HUES6 (cell line): Measurements from ENCODE around the gene SEZ6L.

Experiments
- H3K27ac ChIP-seq: 2 replicates; pipeline ENCODE4 v1.7.0; 2013; ENCODE audit warnings: low read depth, mild to moderate bottlenecking, low read length, inconsistent platforms
- H3K27me3 ChIP-seq: 2 replicates; pipeline ENCODE4 v1.6.1; 2013; ENCODE audit warnings: low read length; ENCODE audit not compliant: control insufficient read depth, insufficient read depth
- H3K36me3 ChIP-seq: 2 replicates; pipeline ENCODE4 v1.6.1; 2013; ENCODE audit warnings: low read length; ENCODE audit not compliant: control insufficient read depth, insufficient read depth
- H3K4me1 ChIP-seq: 2 replicates; pipeline ENCODE4 v1.6.1; 2013; ENCODE audit warnings: low read length; ENCODE audit not compliant: control insufficient read depth, insufficient read depth
- H3K4me3 ChIP-seq: 2 replicates; pipeline ENCODE4 v1.5.1; 2013; ENCODE audit warnings: low read depth, low read length
- H3K9ac ChIP-seq: one replicate; pipeline ENCODE4 v1.6.1; 2013; ENCODE audit warnings: mild to moderate bottlenecking, low read length
- H3K9me3 ChIP-seq: 2 replicates; pipeline ENCODE4 v1.6.1; 2013; ENCODE audit warnings: low read depth, low read length; ENCODE audit not compliant: control insufficient read depth, insufficient read depth

Gene SEZ6L

GRCh38 chr22:26143806-26144325 is 25.4 kb upstream of the SEZ6L start:
- no peaks in the 10 kb centered on the region for H3K9me3 ChIP-seq
- H3K4me3 ChIP-seq = no peak overlapping the region
- H3K27me3 ChIP-seq = peaks cover 11% of the 10 kb centered on the region
- no peaks in the 10 kb centered on the region for H3K36me3 ChIP-seq
- no peak overlapping the region for H3K27ac ChIP-seq
- H3K4me1 ChIP-seq = no peaks in the 10 kb centered on the region
- H3K9ac ChIP-seq = no peak overlapping the region

DNA sequence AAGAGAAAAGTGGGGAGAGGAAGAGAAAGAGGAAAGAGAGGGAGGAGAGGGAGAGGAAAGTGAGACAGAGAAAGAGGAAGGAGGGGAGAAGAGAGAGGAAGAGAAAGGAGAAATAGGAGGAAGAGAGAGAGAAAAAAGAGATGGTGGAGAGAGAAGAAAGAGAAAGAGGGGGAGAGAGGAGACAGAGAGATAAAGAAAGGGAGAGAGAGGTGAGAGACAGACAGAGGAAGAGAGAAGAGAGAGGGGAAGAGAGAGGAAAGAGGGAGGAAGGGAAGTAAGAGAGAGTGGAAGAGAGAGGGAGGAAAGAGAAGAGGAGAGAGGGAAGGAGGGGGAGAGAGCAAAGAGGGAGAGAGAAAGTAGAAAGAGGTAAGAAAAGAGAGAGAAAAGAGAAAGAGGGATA is 9.4 kb upstream of the SEZ6L start:
- H3K27ac ChIP-seq = no peak overlapping the region
- H3K4me1 ChIP-seq = peaks cover 6% of the 10 kb centered on the region
- no peak overlapping the region for H3K9ac ChIP-seq
- no peaks in the 10 kb centered on the region for H3K9me3 ChIP-seq
- no peaks in the 10 kb centered on the region for H3K36me3 ChIP-seq
- H3K27me3 ChIP-seq = peaks cover 24% of the 10 kb centered on the region
- no peak overlapping the region for H3K4me3 ChIP-seq

- H3K27ac ChIP-seq = no peak overlapping the region
- H3K36me3 ChIP-seq = no peaks in the 10 kb centered on the region
- no peak overlapping the region for H3K9ac ChIP-seq
- H3K27me3 ChIP-seq = peaks cover 42% of the 10 kb centered on the region
- no peak overlapping the region for H3K4me3 ChIP-seq
- H3K4me1 ChIP-seq = no peaks in the 10 kb centered on the region
- H3K9me3 ChIP-seq = no peaks in the 10 kb centered on the region
Measured at GRCh38 chr22:26161746-26162145, 7.5 kb upstream of the SEZ6L start.

- H3K27me3 ChIP-seq = peaks cover 54% of the 10 kb centered on the region
- H3K9me3 ChIP-seq = no peaks in the 10 kb centered on the region
- no peaks in the 10 kb centered on the region for H3K4me1 ChIP-seq
- H3K36me3 ChIP-seq = no peaks in the 10 kb centered on the region
- H3K4me3 ChIP-seq = no peak overlapping the region
- no peak overlapping the region for H3K27ac ChIP-seq
- H3K9ac ChIP-seq = no peak overlapping the region
Measured at GRCh38 chr22:26162926-26163325, 6.3 kb upstream of the SEZ6L start.

DNA sequence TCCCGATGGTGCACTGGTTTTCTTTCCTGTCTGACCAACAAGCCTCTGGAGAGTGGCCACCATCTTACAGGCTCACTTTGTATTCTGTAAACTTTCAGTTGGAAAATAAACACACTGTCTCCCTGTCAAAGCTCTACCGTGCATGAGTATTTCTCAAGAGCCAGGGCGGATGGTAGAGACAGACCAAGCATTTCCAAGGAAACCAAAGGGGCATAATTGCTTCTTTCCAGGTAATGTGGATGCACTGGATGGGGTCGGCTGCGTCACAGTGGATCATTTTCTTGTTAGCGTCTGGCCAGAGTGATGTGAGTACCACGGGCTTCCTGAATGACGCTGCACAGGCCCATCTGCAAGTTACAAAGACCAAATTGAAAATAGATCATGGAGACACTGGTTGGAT is 5.1 kb upstream of the SEZ6L start:
- H3K4me3 ChIP-seq = no peak overlapping the region
- no peak overlapping the region for H3K9ac ChIP-seq
- peaks cover 66% of the 10 kb centered on the region for H3K27me3 ChIP-seq
- no peaks in the 10 kb centered on the region for H3K9me3 ChIP-seq
- peaks cover 8% of the 10 kb centered on the region for H3K4me1 ChIP-seq
- H3K36me3 ChIP-seq = no peaks in the 10 kb centered on the region
- no peak overlapping the region for H3K27ac ChIP-seq

- H3K4me3 ChIP-seq = peak overlapping the region; percentile 68
- H3K27me3 ChIP-seq = peaks cover 78% of the 10 kb centered on the region
- H3K36me3 ChIP-seq = no peaks in the 10 kb centered on the region
- H3K4me1 ChIP-seq = peaks cover 16% of the 10 kb centered on the region
- H3K27ac ChIP-seq = no peak overlapping the region
- no peak overlapping the region for H3K9ac ChIP-seq
- H3K9me3 ChIP-seq = no peaks in the 10 kb centered on the region
Measured at GRCh38 chr22:26168330-26168851, 871 bp upstream of the SEZ6L start.

- H3K36me3 ChIP-seq = no peaks in the 10 kb centered on the region
- H3K4me3 ChIP-seq = peak overlapping the region; percentile 68
- no peaks in the 10 kb centered on the region for H3K9me3 ChIP-seq
- H3K27ac ChIP-seq = no peak overlapping the region
- H3K9ac ChIP-seq = no peak overlapping the region
- H3K27me3 ChIP-seq = peaks cover 80% of the 10 kb centered on the region
- H3K4me1 ChIP-seq = peaks cover 16% of the 10 kb centered on the region
Measured at GRCh38 chr22:26168939-26169314, 335 bp upstream of the SEZ6L start.

- Histone ChIP-seq H3K9ac (no peak overlapping the region), H3K27me3 (peaks cover 77% of the 10 kb centered on the region), H3K4me1 (peaks cover 19% of the 10 kb centered on the region), H3K27ac (no peak overlapping the region), H3K36me3 (no peaks in the 10 kb centered on the region), H3K9me3 (no peaks in the 10 kb centered on the region), H3K4me3 (peak overlapping the region; percentile 68)
Measured at GRCh38 chr22:26170112-26170492, 840 bp downstream of the SEZ6L start.

DNA sequence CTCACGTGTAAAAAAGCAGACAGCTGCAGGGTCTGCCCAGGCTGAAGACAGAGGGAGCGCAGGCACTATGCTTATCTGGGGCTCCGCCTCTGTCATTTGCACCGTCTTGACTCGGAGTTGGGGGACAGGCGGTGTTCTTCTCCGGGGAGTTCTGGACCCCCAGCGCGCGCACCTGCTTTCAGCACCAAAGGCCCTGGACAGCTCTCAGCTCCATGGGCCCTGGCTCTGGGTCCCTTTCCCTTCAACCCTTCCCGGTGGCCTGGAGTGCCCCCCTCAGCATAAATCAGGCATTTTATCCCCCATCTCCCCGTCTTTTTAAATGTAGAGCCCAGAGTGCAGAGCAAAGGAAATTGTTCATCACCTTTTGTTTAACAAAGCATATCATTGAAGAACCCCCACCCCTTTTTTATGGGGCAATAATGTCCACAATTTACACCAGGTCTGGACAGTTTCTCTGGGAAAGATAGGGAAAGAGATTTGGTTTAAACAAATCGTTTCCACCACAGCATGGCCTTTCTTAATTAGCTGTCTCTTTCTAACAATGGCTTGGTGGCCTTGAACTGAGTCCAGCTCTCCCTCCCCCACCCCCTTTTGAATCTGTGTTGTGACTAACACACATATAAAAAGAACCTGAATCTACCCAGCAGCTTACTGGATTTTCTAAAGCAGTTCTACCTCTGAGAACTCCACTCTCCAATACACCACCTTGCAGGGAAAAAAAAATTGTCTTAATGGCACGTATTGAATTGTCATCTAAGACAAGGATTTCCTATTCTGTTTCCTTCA is 1.7 kb downstream of the SEZ6L start:
- Histone ChIP-seq H3K36me3 (no peaks in the 10 kb centered on the region), H3K27ac (no peak overlapping the region), H3K4me3 (peak overlapping the region; percentile 68), H3K4me1 (peaks cover 19% of the 10 kb centered on the region), H3K27me3 (peaks cover 68% of the 10 kb centered on the region), H3K9me3 (no peaks in the 10 kb centered on the region), H3K9ac (no peak overlapping the region)

- peaks cover 53% of the 10 kb centered on the region for H3K27me3 ChIP-seq
- no peak overlapping the region for H3K4me3 ChIP-seq
- no peak overlapping the region for H3K9ac ChIP-seq
- H3K36me3 ChIP-seq = no peaks in the 10 kb centered on the region
- peaks cover 19% of the 10 kb centered on the region for H3K4me1 ChIP-seq
- H3K9me3 ChIP-seq = no peaks in the 10 kb centered on the region
- no peak overlapping the region for H3K27ac ChIP-seq
Measured at GRCh38 chr22:26172389-26172990, 3.2 kb downstream of the SEZ6L start.

GRCh38 chr22:26174280-26174679 is 5.0 kb downstream of the SEZ6L start:
- peaks cover 11% of the 10 kb centered on the region for H3K4me1 ChIP-seq
- no peaks in the 10 kb centered on the region for H3K9me3 ChIP-seq
- H3K4me3 ChIP-seq = no peak overlapping the region
- no peak overlapping the region for H3K27ac ChIP-seq
- no peaks in the 10 kb centered on the region for H3K36me3 ChIP-seq
- peaks cover 35% of the 10 kb centered on the region for H3K27me3 ChIP-seq
- H3K9ac ChIP-seq = no peak overlapping the region
